GM18868 (cell line): ENCODE results near the gene CXCR3.
"Not testable (repeated sequence)": the region's sequence is repeated elsewhere in the genome, so short reads cannot be mapped to it uniquely, and the experiment has no call there.

Source experiments
- ATAC-seq: cut with Tn5 transposase; IDR thresholded peaks from one replicate; pipeline ENCODE4 v1.9.1; 2021; ENCODE audit warnings: mild to moderate bottlenecking, moderate library complexity; ENCODE audit not compliant: unreplicated experiment

The CXCR3 gene

GRCh38 chrX:71612256-71612655 is 6.1 kb downstream of the CXCR3 start:
- no peak for ATAC-seq

- ATAC-seq = not testable (repeated sequence)
Observed at GRCh38 chrX:71611736-71612135, 6.6 kb downstream of the CXCR3 start.

- no peak for ATAC-seq
Observed at GRCh38 chrX:71609095-71609750, 9.1 kb downstream of the CXCR3 start.

GRCh38 chrX:71607488-71607887 is 10.8 kb downstream of the CXCR3 start:
- ATAC-seq = no peak

GRCh38 chrX:71606536-71607216 is 11.6 kb downstream of the CXCR3 start:
- ATAC-seq = no peak

- no peak for ATAC-seq
Observed at GRCh38 chrX:71604796-71605568, 13.3 kb downstream of the CXCR3 start.

GRCh38 chrX:71604141-71604540 is 14.2 kb downstream of the CXCR3 start:
- ATAC-seq = no peak

GRCh38 chrX:71603618-71604017 is 14.7 kb downstream of the CXCR3 start:
- no peak for ATAC-seq

- ATAC-seq = no peak
Observed at GRCh38 chrX:71599965-71600364, 18.3 kb downstream of the CXCR3 start.

GRCh38 chrX:71593210-71593609 is 25.1 kb downstream of the CXCR3 start:
- not testable (repeated sequence) for ATAC-seq

GRCh38 chrX:71586929-71587328 is 31.4 kb downstream of the CXCR3 start:
- no peak for ATAC-seq

GRCh38 chrX:71581210-71581609 is 37.1 kb downstream of the CXCR3 start:
- ATAC-seq = no peak

- no peak for ATAC-seq
Observed at GRCh38 chrX:71579990-71580380, 38.3 kb downstream of the CXCR3 start.

- no peak for ATAC-seq
Observed at GRCh38 chrX:71579136-71579989, 38.9 kb downstream of the CXCR3 start.

- no peak for ATAC-seq
Observed at GRCh38 chrX:71578253-71579135, 39.8 kb downstream of the CXCR3 start, which contains the start of gene GCNA. Gene GCNA (plus strand): TSS chrX:71578437. CDS start chrX:71580822, 2,385 bp downstream.

- no peak for ATAC-seq
Observed at GRCh38 chrX:71577682-71578081, 40.6 kb downstream of the CXCR3 start.

- no peak for ATAC-seq
Observed at GRCh38 chrX:71573590-71573989, 44.7 kb downstream of the CXCR3 start.

GRCh38 chrX:71571390-71571789 is 46.9 kb downstream of the CXCR3 start:
- ATAC-seq = not testable (repeated sequence)
